ENCODE results near the gene XXYLT1. TPM values are rescaled to one million over a fixed set of nuclear protein-coding genes. Genes with fewer than 3 reads are reported as not detected.

XXYLT1 gene
- total and polyA plus RNA-seq, 12 donors, result 6.2 to 14.6 (median 9.3) TPM

DNA sequence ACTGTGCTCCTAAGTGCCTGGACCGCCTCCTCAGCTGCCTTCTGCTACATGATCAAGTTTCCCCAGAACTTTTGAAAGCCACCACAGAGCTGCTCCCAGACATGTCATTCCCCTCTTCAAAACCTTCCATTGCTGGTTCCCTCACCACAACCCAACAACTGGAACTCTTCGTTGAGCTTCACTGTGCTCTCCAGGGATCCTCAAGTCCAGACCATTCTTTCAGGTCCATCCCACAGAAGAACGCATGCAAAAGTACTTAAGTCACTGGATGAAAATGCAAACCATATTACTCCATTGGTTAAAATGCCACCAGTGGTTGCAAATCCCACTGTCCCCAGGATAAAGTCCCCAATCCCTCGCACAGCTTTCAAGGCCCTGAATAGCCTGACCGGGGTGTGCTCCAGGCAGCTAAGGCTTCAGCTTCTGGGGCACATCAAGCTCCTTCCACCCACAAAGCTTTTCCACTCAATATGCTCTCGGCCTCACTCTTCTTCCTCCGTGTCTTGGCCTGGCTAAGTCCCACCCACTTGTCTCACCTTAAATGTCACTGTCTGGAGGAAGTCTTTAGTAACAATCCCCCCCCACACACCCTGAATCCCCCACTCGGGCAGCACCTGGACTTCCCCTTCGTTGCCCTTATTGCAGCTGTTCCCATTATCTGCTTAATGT lies 84.8 kb downstream of the XXYLT1 start:
- intact Hi-C loops (cut with DNase I), result no loop called here
- no peak overlapping the region for H3K4me3 ChIP-seq
- peaks cover 4 to 20% of the 10 kb centered on the region in 2 donors for H3K4me1 ChIP-seq (replicated peaks in 1 of 2)
- peak in 1 of 7 donors; percentile 24 for DNase-seq
- H3K36me3 ChIP-seq (replicated peaks in 1 of 2), result no peaks in the 10 kb centered on the region
- H3K27me3 ChIP-seq, result no peaks in the 10 kb centered on the region
- TF ChIP-seq POLR2A (IDR thresholded peaks at IDR 0.05), result no peak
- TF ChIP-seq, protein P1, sequence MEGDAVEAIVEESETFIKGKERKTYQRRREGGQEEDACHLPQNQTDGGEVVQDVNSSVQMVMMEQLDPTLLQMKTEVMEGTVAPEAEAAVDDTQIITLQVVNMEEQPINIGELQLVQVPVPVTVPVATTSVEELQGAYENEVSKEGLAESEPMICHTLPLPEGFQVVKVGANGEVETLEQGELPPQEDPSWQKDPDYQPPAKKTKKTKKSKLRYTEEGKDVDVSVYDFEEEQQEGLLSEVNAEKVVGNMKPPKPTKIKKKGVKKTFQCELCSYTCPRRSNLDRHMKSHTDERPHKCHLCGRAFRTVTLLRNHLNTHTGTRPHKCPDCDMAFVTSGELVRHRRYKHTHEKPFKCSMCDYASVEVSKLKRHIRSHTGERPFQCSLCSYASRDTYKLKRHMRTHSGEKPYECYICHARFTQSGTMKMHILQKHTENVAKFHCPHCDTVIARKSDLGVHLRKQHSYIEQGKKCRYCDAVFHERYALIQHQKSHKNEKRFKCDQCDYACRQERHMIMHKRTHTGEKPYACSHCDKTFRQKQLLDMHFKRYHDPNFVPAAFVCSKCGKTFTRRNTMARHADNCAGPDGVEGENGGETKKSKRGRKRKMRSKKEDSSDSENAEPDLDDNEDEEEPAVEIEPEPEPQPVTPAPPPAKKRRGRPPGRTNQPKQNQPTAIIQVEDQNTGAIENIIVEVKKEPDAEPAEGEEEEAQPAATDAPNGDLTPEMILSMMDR (IDR thresholded peaks at IDR 0.05), result no peak
- H3K9me3 ChIP-seq (replicated peaks in 1 of 3), result no peaks in the 10 kb centered on the region
- 86 to 89% (median 87%) methylated on average over 9 of the region's 9 CpGs for WGBS, 4 donors
- no peak overlapping the region for H3K27ac ChIP-seq

DNA sequence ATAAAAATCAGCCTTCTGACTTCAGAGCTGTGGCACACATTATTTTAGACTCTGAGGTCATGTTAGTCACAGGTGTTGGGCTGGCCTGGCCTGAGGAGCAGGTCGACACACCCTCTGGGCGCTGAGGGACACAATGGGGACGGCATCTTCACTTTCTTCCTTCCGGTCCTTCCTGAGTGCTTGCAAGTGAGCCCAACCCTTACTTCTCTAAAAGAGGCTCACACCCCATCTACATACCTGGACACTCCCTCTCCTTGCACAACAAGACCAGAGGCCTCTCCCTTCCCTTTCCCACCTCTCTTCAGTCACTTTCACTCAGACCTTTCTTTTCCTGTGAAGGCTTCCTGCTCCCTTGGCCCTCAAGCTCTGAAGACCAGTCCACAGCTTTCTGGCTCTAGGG lies 85.4 kb downstream of the XXYLT1 start:
- Histone ChIP-seq H3K27ac (no peak overlapping the region), H3K4me3 (no peak overlapping the region), H3K36me3 (replicated peaks in 1 of 2) (no peaks in the 10 kb centered on the region), H3K4me1 (replicated peaks in 1 of 2) (peaks cover 4 to 20% of the 10 kb centered on the region in 2 donors), H3K9me3 (replicated peaks in 1 of 3) (no peaks in the 10 kb centered on the region), H3K27me3 (no peaks in the 10 kb centered on the region)
- TF ChIP-seq POLR2A (IDR thresholded peaks at IDR 0.05), result no peak
- TF ChIP-seq, protein P1 (IDR thresholded peaks at IDR 0.05), result no peak
- WGBS, 4 donors, result 91 to 94% (median 92%) methylated on average over 4 of the region's 4 CpGs
- intact Hi-C loops (cut with DNase I), result no loop called here
- no peak for DNase-seq

DNA sequence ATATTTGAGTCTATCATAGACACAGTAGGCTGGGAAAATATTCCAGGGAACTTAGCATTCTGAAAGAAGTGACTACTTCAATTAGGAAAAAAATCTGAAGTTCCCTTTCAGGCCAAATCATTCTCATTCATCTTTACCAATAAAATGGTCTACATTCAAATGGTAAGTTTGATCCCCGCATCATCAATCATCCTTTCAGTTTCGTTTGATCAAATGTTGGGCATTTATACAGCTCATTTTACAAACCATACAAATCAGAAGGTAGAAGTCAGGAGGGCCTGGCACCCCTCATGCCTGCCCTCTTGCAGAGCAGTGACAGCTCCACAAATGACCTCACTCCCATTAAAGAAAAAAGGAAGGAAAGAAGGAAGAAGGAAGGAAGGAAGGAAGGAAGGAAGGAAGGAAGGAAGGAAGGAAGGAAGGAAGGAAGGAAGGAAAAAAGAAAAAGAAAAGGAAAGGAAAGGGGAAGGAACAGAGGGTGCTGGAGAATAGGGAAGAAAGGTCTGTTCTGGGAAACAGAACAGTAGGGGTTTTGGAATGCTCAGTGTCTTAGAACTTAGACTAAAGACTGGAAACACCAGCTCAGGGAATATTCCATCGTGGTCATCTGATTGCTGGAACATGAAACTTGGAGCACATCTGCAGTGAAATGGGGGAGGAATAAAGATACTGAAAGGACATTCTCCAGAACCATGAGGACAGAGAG lies 86.1 kb downstream of the XXYLT1 start:
- 81 to 88% (median 85%) methylated on average over 3 of the region's 3 CpGs for WGBS, 4 donors
- peak in 1 of 7 donors; percentile 14 for DNase-seq
- TF ChIP-seq, protein P1 (IDR thresholded peaks at IDR 0.05), result no peak
- no peak for TF ChIP-seq POLR2A (IDR thresholded peaks at IDR 0.05)
- intact Hi-C loops (cut with DNase I), result no loop called here
- H3K27me3 ChIP-seq, result no peaks in the 10 kb centered on the region
- no peaks in the 10 kb centered on the region for H3K9me3 ChIP-seq (replicated peaks in 1 of 3)
- H3K36me3 ChIP-seq (replicated peaks in 1 of 2), result no peaks in the 10 kb centered on the region
- H3K4me3 ChIP-seq, result no peak overlapping the region
- H3K4me1 ChIP-seq (replicated peaks in 1 of 2), result peaks cover 4 to 20% of the 10 kb centered on the region in 2 donors
- H3K27ac ChIP-seq, result no peak overlapping the region

DNA sequence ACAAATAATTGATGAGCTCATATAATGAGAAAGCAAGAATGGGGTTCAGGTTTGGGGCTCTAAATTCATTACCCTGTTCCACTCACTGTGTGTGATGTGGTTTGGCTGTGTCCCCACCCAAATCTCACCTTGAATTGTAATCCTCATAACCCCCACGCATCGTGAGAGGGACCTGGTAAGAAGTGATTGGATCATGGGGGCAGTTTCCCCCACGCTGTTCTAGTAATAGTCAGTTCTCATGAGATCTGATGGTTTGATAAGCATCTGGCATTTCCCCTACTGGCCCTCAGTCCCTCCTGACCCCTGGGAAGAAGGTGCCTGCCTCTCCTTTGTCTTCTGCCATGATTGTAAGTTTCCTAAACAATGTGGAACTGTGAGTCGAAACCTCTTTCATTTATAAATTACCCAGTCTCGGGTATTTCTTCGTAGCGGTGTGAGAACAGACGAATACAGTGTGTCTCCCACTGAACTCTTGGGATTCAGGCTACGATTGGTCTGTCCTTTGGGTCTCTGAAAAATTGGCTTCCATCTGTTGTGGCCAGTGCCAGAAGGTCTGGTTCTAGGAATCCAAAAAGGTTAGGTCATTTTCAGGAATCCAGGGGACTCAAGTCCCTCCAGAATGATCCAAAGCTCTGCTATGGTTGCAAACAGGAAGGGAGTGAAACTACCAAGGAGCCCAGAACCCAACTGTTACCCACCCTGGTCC lies 87.7 kb downstream of the XXYLT1 start:
- 90 to 95% (median 93%) methylated on average over 9 of the region's 9 CpGs for WGBS, 4 donors
- Histone ChIP-seq H3K36me3 (replicated peaks in 1 of 2) (no peaks in the 10 kb centered on the region), H3K9me3 (replicated peaks in 1 of 3) (no peaks in the 10 kb centered on the region), H3K4me1 (replicated peaks in 1 of 2) (peaks cover 4 to 20% of the 10 kb centered on the region in 2 donors), H3K27ac (no peak overlapping the region), H3K4me3 (no peak overlapping the region), H3K27me3 (no peaks in the 10 kb centered on the region)
- intact Hi-C loops (cut with DNase I), result no loop called here
- DNase-seq, result peak in 1 of 7 donors; percentile 44
- TF ChIP-seq, protein P1 (IDR thresholded peaks at IDR 0.05), result no peak
- TF ChIP-seq POLR2A (IDR thresholded peaks at IDR 0.05), result no peak

Data from adrenal gland (tissue), 12 donors.